ENCODE measurements around the gene OSBPL3.

- no peak for TF ChIP-seq CTCF (IDR thresholded peaks at IDR 0.05 in 8 of 11, conservative IDR thresholded peaks at IDR 0.05 in 3 of 11)
- no peak for TF ChIP-seq POLR2A (IDR thresholded peaks at IDR 0.05)
- no peak for TF ChIP-seq POLR2AphosphoS5 (IDR thresholded peaks at IDR 0.05)
These were observed 163.1 kb downstream of the OSBPL3 start for GRCh38 chr7:24816868-24817267.
